HG03097 (cell line): ENCODE results near the gene ZNF208.
"Not testable (repeated sequence)": the region's sequence is repeated elsewhere in the genome, so short reads cannot be mapped to it uniquely, and the experiment has no call there.

Experiments
- ATAC-seq: cut with Tn5 transposase; IDR thresholded peaks from one replicate; pipeline ENCODE4 v1.9.1; 2021; ENCODE audit not compliant: unreplicated experiment, low FRiP score

Gene ZNF208

DNA sequence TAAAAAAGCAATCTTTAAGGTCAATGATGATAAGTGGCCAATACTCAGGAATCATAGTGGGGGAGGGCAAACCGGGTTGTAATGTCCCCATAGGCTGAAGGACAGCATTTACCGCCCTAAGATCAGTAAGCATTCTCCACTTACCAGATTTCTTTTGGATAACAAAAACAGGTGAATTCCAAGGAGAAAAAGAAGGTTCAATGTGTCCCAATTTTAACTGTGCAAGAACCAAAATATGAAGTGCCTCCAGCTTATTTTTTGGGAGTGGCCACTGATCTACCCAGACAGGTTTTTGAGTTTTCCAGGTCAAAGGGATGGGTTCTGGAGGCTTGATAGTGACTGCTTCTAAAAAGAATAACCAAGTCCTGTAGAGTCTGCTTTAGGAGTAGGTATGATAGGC is 125.2 kb downstream of the ZNF208 start:
- not testable (repeated sequence) for ATAC-seq

DNA sequence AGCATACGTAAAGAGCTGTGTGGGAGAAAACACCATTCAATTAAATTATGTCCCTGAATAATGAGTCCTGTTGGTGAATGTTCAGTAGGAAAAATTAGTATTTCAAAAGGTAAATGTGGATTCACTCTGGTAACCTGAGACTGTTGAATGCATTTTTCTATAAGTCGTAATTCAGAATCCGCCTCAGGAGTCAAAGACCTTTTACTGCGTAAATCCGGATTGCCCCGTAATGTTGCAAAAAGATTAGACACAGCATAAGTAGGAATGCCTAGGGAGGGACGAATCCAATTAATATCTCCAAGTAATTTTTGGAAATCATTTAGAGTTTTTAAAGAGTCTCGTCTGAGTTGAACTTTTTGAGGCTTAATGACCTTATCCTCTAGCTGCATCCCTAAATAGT is 126.0 kb downstream of the ZNF208 start:
- ATAC-seq = not testable (repeated sequence)

DNA sequence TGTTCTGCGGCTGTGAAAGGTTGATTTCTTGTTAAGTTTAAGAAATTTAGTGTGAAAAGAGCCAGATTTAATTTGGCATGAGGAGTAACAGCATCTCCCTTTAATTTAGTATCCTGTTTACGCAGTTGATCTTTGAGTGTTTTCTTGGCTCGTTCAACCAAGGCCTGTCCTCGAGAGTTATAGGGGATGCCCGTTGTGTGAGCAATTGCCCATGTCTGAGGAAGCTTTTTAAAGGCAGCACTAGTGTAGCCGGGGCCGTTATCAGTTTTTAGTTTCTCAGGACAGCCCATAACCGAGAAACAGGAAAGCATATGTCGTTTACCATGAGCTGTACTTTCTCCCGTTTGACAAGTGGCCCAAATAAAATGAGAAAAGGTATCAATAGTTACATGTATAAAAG is 127.2 kb downstream of the ZNF208 start:
- no peak for ATAC-seq
